Measurements from ENCODE around the gene VPS45. TPM values are rescaled to one million over a fixed set of nuclear protein-coding genes. Genes with fewer than 3 reads are reported as not detected.
"Not testable (repeated sequence)": the region's sequence is repeated elsewhere in the genome, so short reads cannot be mapped to it uniquely, and the experiment has no call there.

The VPS45 gene
- total and polyA plus RNA-seq, 2 of the 13 experiments (the other 11 are each of a cell fraction or from before 2014, with no cell fraction given): 15.2 to 25.2 TPM

DNA sequence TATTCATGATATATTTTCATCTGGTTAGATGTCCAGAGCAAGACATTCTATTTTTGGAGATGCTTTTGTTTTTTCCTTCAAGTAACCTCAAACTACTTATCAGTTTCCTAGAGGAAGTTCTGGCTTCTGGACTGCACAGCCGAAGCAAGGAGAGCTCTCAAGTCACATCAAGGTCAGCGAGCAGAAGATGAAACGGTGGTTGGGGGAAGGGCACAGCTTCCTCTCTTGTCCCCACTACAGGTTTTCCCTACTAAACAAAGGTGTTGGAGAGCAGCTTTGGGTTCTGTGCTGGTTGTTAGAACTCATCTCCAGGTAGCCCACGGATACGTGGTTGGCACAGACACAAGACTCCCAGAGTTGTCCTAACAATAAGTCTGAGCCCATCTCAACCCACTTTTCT lies 77.0 kb downstream of the VPS45 start:
- no peak overlapping the region for H3K9ac ChIP-seq (ENCODE audit: insufficient read depth, low read depth, low read length)
- H3K79me2 ChIP-seq (ENCODE audit: insufficient read depth, low read length): no peaks in the 10 kb centered on the region
- TF ChIP-seq MAZ (IDR thresholded peaks at IDR 0.05; ENCODE audit: borderline replicate concordance, low read depth, low read length): no peak
- TF ChIP-seq MAZ (CRISPR knock-in tag; IDR thresholded peaks at IDR 0.05; ENCODE audit: low read depth): no peak
- TF ChIP-seq MIER2 (CRISPR knock-in tag; IDR thresholded peaks at IDR 0.05): no peak
- TF ChIP-seq CBX1 (IDR thresholded peaks at IDR 0.05; ENCODE audit: low read depth): no peak
- no peak for TF ChIP-seq PRDM15 (CRISPR knock-in tag; IDR thresholded peaks at IDR 0.05)
- TF ChIP-seq SATB2 (CRISPR knock-in tag; IDR thresholded peaks at IDR 0.05): no peak
- no peak for TF ChIP-seq SPEN (CRISPR knock-in tag; IDR thresholded peaks at IDR 0.05; ENCODE audit: low read depth)
- no peak for TF ChIP-seq ZBTB4 (CRISPR knock-in tag; IDR thresholded peaks at IDR 0.05; ENCODE audit: borderline replicate concordance)
- no peak for TF ChIP-seq ERF (CRISPR knock-in tag; IDR thresholded peaks at IDR 0.05)
- no peak for TF ChIP-seq KDM1A (CRISPR knock-in tag; IDR thresholded peaks at IDR 0.05)
- TF ChIP-seq ZNF383 (CRISPR knock-in tag; IDR thresholded peaks at IDR 0.05; ENCODE audit: borderline replicate concordance): no peak
- no peak for TF ChIP-seq CERS6 (CRISPR knock-in tag; IDR thresholded peaks at IDR 0.05)
- peaks cover 8% of the 10 kb centered on the region for H3K4me1 ChIP-seq (ENCODE audit: insufficient read depth, low read length)
- H3K36me3 ChIP-seq (replicated peaks in 1 of 2; ENCODE audit: control insufficient read depth in 1 of 2, insufficient read depth in 2 of 2, low read length in 2 of 2): peaks cover 0 to 1% of the 10 kb centered on the region in 2 experiments; a peak in 1 of 5 replicates
- in situ Hi-C loops (cut with HindIII; ENCODE audit: extremely low pct_ligation_motif_present, low pct_unique_long_range_greater_than_20kb): no loop called here
- H4K20me1 ChIP-seq (ENCODE audit: insufficient read depth, low read length): no peaks in the 10 kb centered on the region
- no peak overlapping the region for H3K4me2 ChIP-seq (ENCODE audit: low read depth, low read length)
- 95% methylated on average over 5 of the region's 5 CpGs for WGBS (ENCODE audit: low lambda C conversion rate)
- intact Hi-C loops (cut with micrococcal nuclease; ENCODE audit: unreplicated experiment): no loop called here
- no peak for DNase-seq (ENCODE audit: low spot score)
- FAIRE-seq: no peak
- no peaks in the 10 kb centered on the region for H3K27me3 ChIP-seq (ENCODE audit: control insufficient read depth in 1 of 2, insufficient read depth in 2 of 2, low read length in 2 of 2)
- CTCF ChIA-PET (ENCODE audit: low intra/inter-chr PET ratio, low total read pairs): no interaction called here
- no peak overlapping the region for H3K4me3 ChIP-seq (replicated peaks in 1 of 3; ENCODE audit: insufficient read depth in 1 of 3, low read depth in 2 of 3, low read length in 3 of 3)
- no peaks in the 10 kb centered on the region for H3K9me3 ChIP-seq (ENCODE audit: low read length)
- H2AFZ ChIP-seq (ENCODE audit: low read length): no peak overlapping the region
- no peak overlapping the region for H3K27ac ChIP-seq (ENCODE audit: extremely low read length, insufficient read depth, low read length)
- no TSS peak for BruUV-seq (replicated peaks)
- ATAC-seq: no peak
- POLR2A ChIA-PET: no interaction called here

DNA sequence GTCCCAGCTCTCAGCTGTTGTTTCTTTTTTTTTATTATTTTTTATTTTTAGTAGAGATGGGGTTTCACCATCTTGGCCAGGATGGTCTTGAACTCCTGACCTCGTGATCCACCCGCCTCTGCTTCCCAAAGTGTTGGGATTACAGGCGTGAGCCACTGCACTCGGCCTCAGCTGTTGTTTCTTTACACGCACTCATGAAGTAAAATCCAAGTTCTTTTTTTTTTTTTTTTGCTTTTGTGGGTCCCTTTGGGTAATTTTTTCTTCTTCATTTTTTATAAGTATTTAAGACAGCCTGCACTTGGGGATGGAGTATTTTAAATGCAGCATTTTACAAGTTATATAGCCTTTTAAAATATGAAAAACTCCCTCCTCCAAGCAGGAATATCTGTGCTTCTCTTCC lies 78.4 kb downstream of the VPS45 start:
- BruUV-seq (replicated peaks); H2AFZ ChIP-seq (ENCODE audit: low read length); H3K79me2 ChIP-seq (ENCODE audit: insufficient read depth, low read length); H3K9me3 ChIP-seq (ENCODE audit: low read length); H3K36me3 ChIP-seq (replicated peaks in 1 of 2; ENCODE audit: control insufficient read depth in 1 of 2, insufficient read depth in 2 of 2, low read length in 2 of 2); POLR2A ChIA-PET; CTCF ChIA-PET (ENCODE audit: low intra/inter-chr PET ratio, low total read pairs); DNase-seq (ENCODE audit: low spot score); H4K20me1 ChIP-seq (ENCODE audit: insufficient read depth, low read length); in situ Hi-C loops (cut with HindIII; ENCODE audit: extremely low pct_ligation_motif_present, low pct_unique_long_range_greater_than_20kb); H3K9ac ChIP-seq (ENCODE audit: insufficient read depth, low read depth, low read length); ATAC-seq; H3K27ac ChIP-seq (ENCODE audit: extremely low read length, insufficient read depth, low read length); H3K4me3 ChIP-seq (replicated peaks in 1 of 3; ENCODE audit: insufficient read depth in 1 of 3, low read depth in 2 of 3, low read length in 3 of 3); intact Hi-C loops (cut with micrococcal nuclease; ENCODE audit: unreplicated experiment); H3K27me3 ChIP-seq (ENCODE audit: control insufficient read depth in 1 of 2, insufficient read depth in 2 of 2, low read length in 2 of 2); FAIRE-seq; H3K4me2 ChIP-seq (ENCODE audit: low read depth, low read length): not testable (repeated sequence)
- 94% methylated on average over 5 of the region's 5 CpGs for WGBS (ENCODE audit: low lambda C conversion rate)
- H3K4me1 ChIP-seq (ENCODE audit: insufficient read depth, low read length): peaks cover 12% of the 10 kb centered on the region

Measured in HepG2 (cell line).